RWPE2 (cell line): ENCODE results near the gene TFPI.

ENCODE experiments used
- ATAC-seq: fragments of 200-7000 bp; cut with Tn5 transposase; 3 replicates; pipeline ENCODE4 v1.9.1; 2021; ENCODE audit warnings: low read depth
- DNase-seq: peaks from one replicate; pipeline ENCODE4 v3.0.0-alpha.2; 2020; ENCODE audit warnings: low spot score
- H3K27ac ChIP-seq: fragments of 450-650 bp; 2 replicates; pipeline ENCODE4 v1.5.1; 2017; ENCODE audit warnings: mild to moderate bottlenecking; ENCODE audit not compliant: poor library complexity, severe bottlenecking
- H3K27me3 ChIP-seq: fragments of 250-450 bp; sonication (Bioruptor Pico); 2 replicates; pipeline ENCODE4 v1.5.1; 2021; ENCODE audit warnings: mild to moderate bottlenecking, moderate library complexity; ENCODE audit not compliant: insufficient read depth, poor library complexity, severe bottlenecking
- H3K36me3 ChIP-seq: fragments of 250-450 bp; sonication (Bioruptor Pico); 2 replicates; pipeline ENCODE4 v1.5.1; 2020; ENCODE audit warnings: low read depth, mild to moderate bottlenecking, moderate library complexity
- H3K4me1 ChIP-seq: fragments of 250-450 bp; sonication (Bioruptor Pico); 2 replicates; pipeline ENCODE4 v1.5.1; 2021; ENCODE audit warnings: mild to moderate bottlenecking, moderate library complexity; ENCODE audit not compliant: insufficient read depth, poor library complexity, severe bottlenecking
- H3K4me3 ChIP-seq: fragments of 250-450 bp; sonication (Bioruptor Pico); 2 replicates; pipeline ENCODE4 v1.5.1; 2021; ENCODE audit warnings: mild to moderate bottlenecking, moderate library complexity; ENCODE audit not compliant: severe bottlenecking
- H3K9me3 ChIP-seq: fragments of 250-450 bp; sonication (Bioruptor Pico); 2 replicates; pipeline ENCODE4 v1.5.1; 2021; ENCODE audit warnings: mild to moderate bottlenecking, moderate library complexity; ENCODE audit not compliant: severe bottlenecking
- CTCF ChIP-seq: fragments of 450-650 bp; IDR thresholded peaks from one replicate; pipeline ENCODE4 v1.5.1; 2017; ENCODE audit warnings: mild to moderate bottlenecking, moderate library complexity; ENCODE audit not compliant: poor library complexity, severe bottlenecking

Gene TFPI

GRCh38 chr2:187462839-187463238, 91.4 kb downstream of the TFPI start:
- TF ChIP-seq CTCF = no peak
- H3K4me3 ChIP-seq = no peak overlapping the region
- DNase-seq (no peak), ATAC-seq (no peak)
- no peaks in the 10 kb centered on the region for H3K27me3 ChIP-seq
- H3K4me1 ChIP-seq = no peaks in the 10 kb centered on the region
- H3K9me3 ChIP-seq = peaks cover 2% of the 10 kb centered on the region
- no peak overlapping the region for H3K27ac ChIP-seq
- no peaks in the 10 kb centered on the region for H3K36me3 ChIP-seq

GRCh38 chr2:187461294-187462261, 92.7 kb downstream of the TFPI start:
- H3K9me3 ChIP-seq = no peaks in the 10 kb centered on the region
- no peak for DNase-seq
- H3K4me3 ChIP-seq = no peak overlapping the region
- H3K27ac ChIP-seq = no peak overlapping the region
- TF ChIP-seq CTCF = no peak
- no peaks in the 10 kb centered on the region for H3K27me3 ChIP-seq
- H3K4me1 ChIP-seq = no peaks in the 10 kb centered on the region
- no peak for ATAC-seq
- H3K36me3 ChIP-seq = no peaks in the 10 kb centered on the region

GRCh38 chr2:187459256-187459655, 95.0 kb downstream of the TFPI start:
- no peaks in the 10 kb centered on the region for H3K27me3 ChIP-seq
- ATAC-seq = no peak
- TF ChIP-seq CTCF = no peak

DNA sequence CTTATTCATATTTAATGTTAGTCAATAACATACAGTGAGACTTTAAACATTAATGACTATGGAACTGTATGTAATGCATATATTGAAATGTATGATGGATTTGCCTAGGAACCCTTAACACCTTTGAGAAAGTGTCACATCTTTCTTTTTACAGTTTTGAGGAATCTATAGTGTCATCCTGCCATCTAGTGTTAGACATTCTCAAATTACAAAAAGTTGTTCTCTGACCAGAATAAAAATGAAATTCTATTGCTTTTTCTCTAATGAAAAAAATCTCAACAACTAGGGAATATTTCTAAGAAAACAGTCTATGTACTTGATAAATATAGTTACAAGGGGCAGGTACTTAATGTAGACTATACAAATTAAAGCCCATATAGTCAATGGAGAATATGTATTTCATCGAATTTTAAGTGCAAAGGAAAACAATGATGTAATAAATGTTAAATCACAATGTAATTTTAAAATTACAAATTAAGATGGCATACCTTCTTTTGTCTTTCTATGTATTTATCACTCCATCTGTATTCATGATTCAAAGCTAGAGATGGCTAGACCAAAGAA, 101.1 kb downstream of the TFPI start:
- H3K9me3 ChIP-seq = no peaks in the 10 kb centered on the region
- no peak for ATAC-seq
- H3K4me1 ChIP-seq = no peaks in the 10 kb centered on the region
- no peak overlapping the region for H3K27ac ChIP-seq
- no peak overlapping the region for H3K4me3 ChIP-seq
- DNase-seq = no peak
- no peaks in the 10 kb centered on the region for H3K27me3 ChIP-seq
- H3K36me3 ChIP-seq = no peaks in the 10 kb centered on the region
- peak; percentile 64 for TF ChIP-seq CTCF

More at GRCh38 chr2:187459256-187459655, 95.0 kb downstream of the TFPI start:
- no peak overlapping the region for H3K27ac ChIP-seq
- H3K36me3 ChIP-seq = no peaks in the 10 kb centered on the region
- H3K4me1 ChIP-seq = no peaks in the 10 kb centered on the region
- H3K9me3 ChIP-seq = no peaks in the 10 kb centered on the region
- H3K4me3 ChIP-seq = no peak overlapping the region
- DNase-seq = no peak
